Nephron (organoid): Measurements from ENCODE around the gene ABLIM1.

Experiments
- H3K27ac Mint-ChIP-seq, 3 experiments: 2 replicates each; pipeline ENCODE4 v1.8.0; 2020; ENCODE audit warnings: mixed read lengths in 3 of 3, mild to moderate bottlenecking in 2 of 3, moderate library complexity in 1 of 3
- H3K27me3 Mint-ChIP-seq: 2 replicates; pipeline ENCODE4 v1.8.0; 2021; ENCODE audit warnings: low read depth, mild to moderate bottlenecking, moderate library complexity, mixed read lengths
- H3K36me3 Mint-ChIP-seq: 2 replicates; pipeline ENCODE4 v1.8.0; 2020; ENCODE audit warnings: low read depth, mixed read lengths
- H3K4me1 Mint-ChIP-seq: 2 replicates; pipeline ENCODE4 v1.8.0; 2020; ENCODE audit warnings: mixed read lengths
- H3K4me3 Mint-ChIP-seq, 3 experiments: 2 replicates each; pipeline ENCODE4 v1.8.0; 2020; ENCODE audit warnings: mild to moderate bottlenecking in 3 of 3, mixed read lengths in 3 of 3, moderate library complexity in 2 of 3
- H3K9me3 Mint-ChIP-seq: 2 replicates; pipeline ENCODE4 v1.8.0; 2020; ENCODE audit warnings: mixed read lengths
- CTCF ChIP-seq, 3 experiments: fragments of 200-600 bp; sonication (generic); IDR thresholded peaks; one replicate each; pipeline ENCODE4 v1.5.0; 2021; ENCODE audit warnings: antibody characterized with exemption in 3 of 3; ENCODE audit not compliant: unreplicated experiment in 3 of 3

ABLIM1 gene

GRCh38 chr10:114556236-114557122, 101.6 kb downstream of the ABLIM1 start:
- H3K36me3 Mint-ChIP-seq: peaks cover 18% of the 10 kb centered on the region
- H3K4me1 Mint-ChIP-seq: peaks cover 13% of the 10 kb centered on the region
- TF ChIP-seq CTCF (IDR thresholded peaks at IDR 0.05; ENCODE audit: unreplicated experiment in 3 of 3): no peak
- no peaks in the 10 kb centered on the region for H3K27me3 Mint-ChIP-seq
- peaks cover 16% of the 10 kb centered on the region for H3K9me3 Mint-ChIP-seq
- no peak overlapping the region for H3K27ac Mint-ChIP-seq
- H3K4me3 Mint-ChIP-seq: no peak overlapping the region

DNA sequence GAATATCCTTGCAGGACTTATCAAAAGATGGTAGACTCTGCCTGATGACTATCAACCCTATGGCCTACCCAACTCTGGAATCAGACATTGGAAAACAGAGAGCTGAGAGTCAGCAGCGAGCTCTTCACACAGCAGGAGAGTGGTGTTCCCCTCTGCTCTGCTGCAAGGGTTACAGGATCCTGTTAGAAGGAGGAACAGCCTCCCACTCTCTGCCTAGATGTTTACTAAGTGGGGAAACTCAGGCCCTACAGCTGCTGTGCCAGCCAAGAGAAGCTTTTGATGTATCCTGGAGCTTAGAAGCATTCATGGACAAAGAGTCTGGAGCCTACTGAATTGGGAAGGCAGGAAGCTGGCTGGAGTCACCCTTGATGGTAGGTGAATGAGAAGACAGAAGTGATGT, 104.6 kb downstream of the ABLIM1 start:
- Mint-ChIP-seq H3K27ac (no peak overlapping the region), H3K27me3 (no peaks in the 10 kb centered on the region), H3K4me3 (no peak overlapping the region), H3K4me1 (peaks cover 16% of the 10 kb centered on the region), H3K9me3 (peaks cover 8% of the 10 kb centered on the region), H3K36me3 (peaks cover 14% of the 10 kb centered on the region)
- no peak for TF ChIP-seq CTCF (IDR thresholded peaks at IDR 0.05; ENCODE audit: unreplicated experiment in 3 of 3)

GRCh38 chr10:114552050-114552449, 106.0 kb downstream of the ABLIM1 start:
- Mint-ChIP-seq H3K27ac (no peak overlapping the region), H3K9me3 (no peaks in the 10 kb centered on the region), H3K36me3 (peaks cover 6% of the 10 kb centered on the region), H3K4me1 (peaks cover 16% of the 10 kb centered on the region), H3K4me3 (no peak overlapping the region), H3K27me3 (no peaks in the 10 kb centered on the region)
- no peak for TF ChIP-seq CTCF (IDR thresholded peaks at IDR 0.05; ENCODE audit: unreplicated experiment in 3 of 3)

DNA sequence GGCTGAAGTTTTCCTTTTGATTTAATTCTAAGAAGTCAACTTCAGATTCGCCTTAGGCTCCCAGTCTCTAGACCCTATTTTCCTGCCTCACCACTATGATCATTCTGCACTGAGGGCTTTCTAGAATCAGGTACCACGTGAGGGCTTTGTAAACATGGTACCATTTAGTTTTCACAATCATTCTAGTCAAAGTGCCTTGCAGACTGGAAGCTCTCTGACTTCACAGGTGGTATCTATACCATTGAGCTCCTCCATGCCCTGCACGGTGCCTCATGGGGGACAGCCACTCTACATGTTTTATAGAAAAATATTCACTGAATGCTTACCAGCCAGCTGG, 106.5 kb downstream of the ABLIM1 start:
- no peak overlapping the region for H3K4me3 Mint-ChIP-seq
- no peaks in the 10 kb centered on the region for H3K27me3 Mint-ChIP-seq
- H3K36me3 Mint-ChIP-seq: peaks cover 6% of the 10 kb centered on the region
- H3K27ac Mint-ChIP-seq: no peak overlapping the region
- H3K9me3 Mint-ChIP-seq: no peaks in the 10 kb centered on the region
- peaks cover 16% of the 10 kb centered on the region for H3K4me1 Mint-ChIP-seq
- TF ChIP-seq CTCF (IDR thresholded peaks at IDR 0.05; ENCODE audit: unreplicated experiment in 3 of 3): no peak

- H3K4me3 Mint-ChIP-seq: peak overlapping the region in 1 of 3 experiments; percentile 42
- H3K27ac Mint-ChIP-seq: peak overlapping the region in 2 of 3 experiments; percentile 7 to 27
- H3K27me3 Mint-ChIP-seq: no peaks in the 10 kb centered on the region
- H3K4me1 Mint-ChIP-seq: peaks cover 16% of the 10 kb centered on the region
- peaks cover 2% of the 10 kb centered on the region for H3K36me3 Mint-ChIP-seq
- H3K9me3 Mint-ChIP-seq: no peaks in the 10 kb centered on the region
- TF ChIP-seq CTCF (IDR thresholded peaks at IDR 0.05; ENCODE audit: unreplicated experiment in 3 of 3): peak; percentile 39 to 64 (median 43)
Measured at GRCh38 chr10:114550756-114551635, 107.1 kb downstream of the ABLIM1 start.
